A549 treated with CORT108297 at 1 μM for 4 hours (cell line): Measurements from ENCODE around the gene MBOAT2. TPM values are rescaled to one million over a fixed set of nuclear protein-coding genes. Genes with fewer than 3 reads are reported as not detected.

Experiments used
- total RNA-seq: library from RNA; stranded (reverse); fragments of 200-300 nt; extraction: Qiagen RNA extraction; gene quantifications from 5 replicates; pipeline ENCODE4 v1.2.3, GENCODE V29; 2022

The MBOAT2 gene
- 25.9 to 38.6 TPM (median 31.9 TPM) in 5 replicates for total RNA-seq

GRCh38 chr2:9003616-9004337, at the start of gene MBOAT2:
Gene MBOAT2 (minus strand): TSS chr2:9003684. CDS start chr2:9003614, 70 bp downstream.

GRCh38 chr2:8836971-8837794, 166.3 kb downstream of the MBOAT2 start, which contains the start of gene KIDINS220:
Gene KIDINS220 (minus strand): TSS chr2:8837613. CDS start chr2:8827093, 10,520 bp downstream.

Other genes with a start within 250 kb of the MBOAT2 start
- 15.2 to 21.7 TPM (median 19.4 TPM) in 5 replicates for gene KIDINS220, start 166.1 kb downstream of the MBOAT2 start, total RNA-seq
- gene ASAP2, start 203.1 kb upstream of the MBOAT2 start, total RNA-seq: 31.5 to 43.8 TPM (median 38.6 TPM) in 5 replicates